ENCODE data around the gene CLEC2L. TPM values are rescaled to one million over a fixed set of nuclear protein-coding genes. Genes with fewer than 3 reads are reported as not detected.

Gene CLEC2L
- total and polyA plus RNA-seq, 5 experiments from 2014 or later: not detected

DNA sequence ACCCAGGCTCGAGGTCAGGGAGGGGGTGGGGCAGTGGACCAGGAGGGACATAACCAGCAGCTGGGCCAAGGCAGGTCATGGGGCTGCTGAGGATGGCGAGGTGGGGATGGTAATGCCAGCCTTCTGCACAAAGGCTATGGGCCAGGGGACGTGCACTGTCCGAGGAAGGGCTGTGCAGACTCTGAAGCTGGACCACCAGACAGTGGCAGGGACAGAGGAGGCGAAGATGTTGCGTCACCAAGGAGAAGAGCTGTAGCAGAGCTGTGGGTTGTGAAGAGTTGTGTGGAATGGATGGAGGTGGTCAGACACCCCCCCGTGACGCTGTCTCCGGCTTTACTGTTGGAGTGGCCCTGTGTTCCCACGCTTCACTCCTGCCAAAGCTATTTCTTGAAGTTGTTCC, 1.8 kb downstream of the CLEC2L start:
- H3K27me3 Mint-ChIP-seq: peaks cover 17 to 52% (median 44%) of the 10 kb centered on the region in 5 donors
- peak overlapping the region in 1 of 10 donors; percentile 14 for H3K4me3 Mint-ChIP-seq
- H3K4me1 Mint-ChIP-seq: peaks cover 0 to 7% (median 5%) of the 10 kb centered on the region in 4 donors
- H3K27ac Mint-ChIP-seq: peak overlapping the region in 1 of 10 donors; percentile 81
- DNase-seq: no peak
- peaks cover 0 to 4% (median 0%) of the 10 kb centered on the region in 3 donors for H3K36me3 Mint-ChIP-seq
- H3K9me3 Mint-ChIP-seq: peaks cover 0 to 5% (median 0%) of the 10 kb centered on the region in 9 donors
- POLR2A ChIA-PET: no interaction called here
- ATAC-seq: no peak

DNA sequence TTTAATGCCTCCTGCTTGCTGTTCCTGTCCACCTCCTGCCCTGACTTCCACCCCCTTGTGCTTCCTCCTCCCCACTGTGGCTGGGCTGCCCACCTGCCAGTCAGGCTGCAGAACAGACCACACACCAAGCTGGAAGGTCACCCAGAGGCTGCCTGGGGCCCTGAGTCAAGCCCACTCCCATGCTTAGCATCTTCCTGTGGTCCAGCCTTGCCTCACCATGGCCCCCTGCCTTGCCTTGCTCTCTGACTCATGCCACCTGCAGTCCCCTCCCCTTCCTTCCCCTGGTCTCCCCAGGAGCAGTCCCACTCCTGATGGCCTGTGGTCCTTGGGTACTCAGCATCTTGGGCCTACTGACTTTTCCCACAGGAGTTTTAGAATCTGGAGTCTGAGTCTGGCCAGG, 2.3 kb downstream of the CLEC2L start:
- peak overlapping the region in 1 of 10 donors; percentile 81 for H3K27ac Mint-ChIP-seq
- ATAC-seq (no peak), DNase-seq (no peak)
- peak overlapping the region in 1 of 10 donors; percentile 18 for H3K4me3 Mint-ChIP-seq
- peaks cover 0 to 5% (median 0%) of the 10 kb centered on the region in 9 donors for H3K9me3 Mint-ChIP-seq
- POLR2A ChIA-PET: no interaction called here
- H3K27me3 Mint-ChIP-seq: peaks cover 17 to 50% (median 44%) of the 10 kb centered on the region in 5 donors
- H3K36me3 Mint-ChIP-seq: peaks cover 0 to 4% (median 0%) of the 10 kb centered on the region in 3 donors
- peaks cover 0 to 7% (median 5%) of the 10 kb centered on the region in 4 donors for H3K4me1 Mint-ChIP-seq

DNA sequence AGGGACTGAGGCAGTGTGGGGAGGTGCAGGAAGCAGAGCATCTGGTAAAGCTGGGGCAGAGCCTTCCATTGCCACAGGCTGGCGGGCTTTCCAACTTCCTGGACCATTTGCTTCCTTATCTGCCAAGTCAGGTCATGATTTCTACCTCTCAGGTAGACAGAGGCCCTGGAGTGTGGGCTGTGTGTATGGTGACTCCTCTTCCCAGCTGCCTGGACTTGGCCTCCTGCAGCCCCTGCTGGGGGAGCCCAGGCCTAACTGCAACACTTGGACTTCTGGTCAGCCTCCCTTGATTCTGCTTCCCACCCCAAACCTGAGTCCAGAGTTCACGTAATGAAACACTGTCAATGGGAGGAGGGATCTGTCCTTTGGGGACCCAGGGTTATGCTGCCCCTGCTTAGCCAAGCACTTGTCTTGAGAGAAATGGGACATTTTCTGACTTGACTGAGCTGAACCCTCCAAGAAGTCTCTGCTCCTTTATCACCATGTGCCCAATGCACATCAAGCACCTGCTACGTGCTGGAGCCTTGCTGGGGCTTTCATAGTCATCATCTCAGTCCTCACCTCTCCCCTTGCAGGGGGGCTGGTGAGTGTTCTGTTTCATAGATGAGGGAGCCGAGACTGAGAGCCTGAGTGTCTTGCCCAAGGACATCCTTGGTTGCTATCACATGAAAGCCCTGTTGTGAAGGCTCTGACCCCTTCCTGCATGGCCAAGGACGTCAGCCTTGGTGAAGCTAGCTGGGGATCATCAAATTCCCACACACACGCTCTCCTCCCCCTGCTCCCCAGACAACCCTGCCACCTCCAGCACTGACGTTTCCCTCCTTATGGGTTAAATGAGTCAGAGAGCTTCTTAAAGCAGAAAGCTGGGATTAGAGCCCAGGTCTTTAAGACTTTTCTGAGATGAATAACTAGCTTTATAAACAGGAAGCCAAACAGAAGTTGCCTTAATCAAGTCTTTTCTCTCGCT, 3.4 kb downstream of the CLEC2L start:
- H3K27me3 Mint-ChIP-seq: peaks cover 11 to 41% (median 38%) of the 10 kb centered on the region in 5 donors
- H3K4me1 Mint-ChIP-seq: peaks cover 0 to 7% (median 5%) of the 10 kb centered on the region in 4 donors
- H3K36me3 Mint-ChIP-seq: peaks cover 0 to 2% (median 0%) of the 10 kb centered on the region in 3 donors
- POLR2A ChIA-PET: no interaction called here
- peaks cover 0 to 7% (median 0%) of the 10 kb centered on the region in 9 donors for H3K9me3 Mint-ChIP-seq
- no peak overlapping the region for H3K4me3 Mint-ChIP-seq
- DNase-seq (no peak), ATAC-seq (no peak)
- H3K27ac Mint-ChIP-seq: peak overlapping the region in 1 of 10 donors; percentile 81

- peaks cover 0 to 7% (median 0%) of the 10 kb centered on the region in 9 donors for H3K9me3 Mint-ChIP-seq
- DNase-seq (no peak), ATAC-seq (no peak)
- no peak overlapping the region for H3K4me3 Mint-ChIP-seq
- H3K36me3 Mint-ChIP-seq: no peaks in the 10 kb centered on the region
- H3K27ac Mint-ChIP-seq: peak overlapping the region in 1 of 10 donors; percentile 76
- POLR2A ChIA-PET: no interaction called here
- peaks cover 0 to 4% (median 2%) of the 10 kb centered on the region in 4 donors for H3K4me1 Mint-ChIP-seq
- H3K27me3 Mint-ChIP-seq: peaks cover 3 to 15% (median 11%) of the 10 kb centered on the region in 5 donors
Measured at GRCh38 chr7:139531094-139531493, 7.6 kb downstream of the CLEC2L start.

DNA sequence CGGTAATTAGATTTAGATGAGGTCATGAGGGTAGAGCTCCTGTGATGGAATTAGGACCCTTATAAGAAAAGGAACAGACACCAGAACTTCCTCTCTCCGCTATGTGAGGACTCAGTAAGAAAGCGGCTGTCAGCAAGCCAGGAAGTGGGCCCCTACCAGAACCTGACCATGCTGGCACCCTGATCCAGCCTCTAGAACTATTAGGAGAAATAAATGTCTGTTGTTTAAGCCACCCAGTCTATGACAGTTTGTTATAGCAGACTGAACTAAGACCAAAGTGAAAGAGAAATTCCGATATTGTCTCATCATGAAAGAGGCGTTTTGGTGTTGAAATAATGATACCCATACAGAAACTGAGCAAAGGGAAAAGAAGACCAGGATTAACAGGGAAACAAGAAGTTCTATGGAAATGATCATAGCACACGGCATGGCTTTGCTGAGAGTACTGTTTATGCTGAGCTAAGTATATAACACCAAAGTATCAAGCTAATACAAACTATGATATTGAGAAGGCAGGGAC, 9.2 kb downstream of the CLEC2L start:
- H3K9me3 Mint-ChIP-seq: peaks cover 0 to 7% (median 0%) of the 10 kb centered on the region in 9 donors
- H3K4me1 Mint-ChIP-seq: no peaks in the 10 kb centered on the region
- H3K36me3 Mint-ChIP-seq: no peaks in the 10 kb centered on the region
- H3K27me3 Mint-ChIP-seq: peaks cover 0 to 14% (median 3%) of the 10 kb centered on the region in 5 donors
- POLR2A ChIA-PET: no interaction called here
- ATAC-seq: no peak
- no peak for DNase-seq
- no peak overlapping the region for H3K27ac Mint-ChIP-seq
- H3K4me3 Mint-ChIP-seq: no peak overlapping the region

DNA sequence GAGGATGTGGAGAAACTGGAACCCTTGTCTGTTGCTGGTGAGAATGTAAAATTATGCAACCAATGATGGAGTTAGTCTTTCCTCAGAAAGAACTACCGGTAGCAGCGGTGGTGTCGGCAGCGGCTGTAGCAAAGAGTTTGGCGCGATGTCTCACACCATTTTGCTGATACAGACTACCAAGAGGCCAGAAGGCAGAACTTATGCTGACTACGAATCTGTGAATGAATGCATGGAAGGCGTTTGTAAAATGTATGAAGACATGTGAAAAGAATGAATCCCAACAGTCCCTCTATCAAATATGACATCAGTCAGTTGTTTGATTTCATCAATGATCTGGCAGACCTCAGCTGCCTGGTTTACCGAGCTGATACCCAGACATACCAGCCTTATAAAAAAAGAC, 10.6 kb downstream of the CLEC2L start:
- ATAC-seq: no peak
- Mint-ChIP-seq H3K36me3 (no peaks in the 10 kb centered on the region), H3K4me3 (no peak overlapping the region), H3K4me1 (no peaks in the 10 kb centered on the region), H3K27ac (no peak overlapping the region), H3K27me3 (peaks cover 0 to 7% (median 3%) of the 10 kb centered on the region in 5 donors), H3K9me3 (peaks cover 0 to 7% (median 0%) of the 10 kb centered on the region in 9 donors)
- POLR2A ChIA-PET: no interaction called here
- no peak for DNase-seq

GRCh38 chr7:139534966-139535651, 11.6 kb downstream of the CLEC2L start:
- Mint-ChIP-seq H3K9me3 (peaks cover 0 to 7% (median 0%) of the 10 kb centered on the region in 9 donors), H3K27me3 (peaks cover 0 to 7% (median 3%) of the 10 kb centered on the region in 5 donors), H3K36me3 (no peaks in the 10 kb centered on the region), H3K4me3 (no peak overlapping the region), H3K27ac (no peak overlapping the region), H3K4me1 (no peaks in the 10 kb centered on the region)
- POLR2A ChIA-PET: no interaction called here
- DNase-seq: no peak
- ATAC-seq: no peak

- Mint-ChIP-seq H3K9me3 (peaks cover 0 to 3% (median 0%) of the 10 kb centered on the region in 9 donors), H3K27me3 (peaks cover 0 to 7% (median 1%) of the 10 kb centered on the region in 5 donors), H3K4me1 (no peaks in the 10 kb centered on the region), H3K27ac (no peak overlapping the region), H3K36me3 (no peaks in the 10 kb centered on the region), H3K4me3 (no peak overlapping the region)
- no peak for ATAC-seq
- DNase-seq: no peak
- POLR2A ChIA-PET: no interaction called here
Measured at GRCh38 chr7:139536152-139536551, 12.7 kb downstream of the CLEC2L start.

DNA sequence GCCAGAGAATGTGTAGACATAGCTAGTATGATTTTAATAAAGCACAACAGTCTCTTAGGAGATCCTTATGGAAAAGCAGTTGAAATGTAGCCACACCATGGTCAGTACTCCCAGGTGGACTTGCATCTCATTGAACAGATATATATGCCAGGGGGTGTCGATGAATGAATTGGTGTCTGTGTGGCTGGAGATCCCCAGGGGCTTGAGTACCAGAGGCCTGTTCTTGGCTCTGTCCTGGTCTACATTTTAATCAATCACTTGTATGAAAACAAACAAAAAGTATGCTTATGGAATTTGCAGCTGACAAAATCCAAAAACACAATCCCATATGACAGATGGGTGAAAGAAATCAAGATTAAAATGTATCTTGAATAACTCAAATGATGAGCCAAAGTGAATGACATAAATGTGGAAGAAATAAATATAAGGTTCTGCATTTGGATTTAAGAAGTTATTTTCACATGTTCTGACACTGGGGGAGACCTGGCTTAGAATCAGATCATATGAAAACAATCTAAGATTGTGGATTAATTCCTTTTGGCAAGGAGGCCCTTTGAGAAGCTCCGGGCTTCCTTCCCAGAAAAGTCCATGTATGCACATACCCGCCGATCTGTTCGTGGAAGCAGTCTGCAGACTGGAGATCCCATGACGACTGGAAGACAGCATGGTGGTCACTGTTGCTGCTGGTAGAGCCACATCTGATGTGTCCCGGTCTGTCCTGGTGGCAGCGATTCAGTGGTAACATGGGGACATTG, 15.6 kb downstream of the CLEC2L start:
- DNase-seq (no peak), ATAC-seq (no peak)
- Mint-ChIP-seq H3K27ac (peak overlapping the region in 1 of 10 donors; percentile 13), H3K36me3 (no peaks in the 10 kb centered on the region), H3K4me3 (no peak overlapping the region), H3K27me3 (peaks cover 0 to 2% (median 1%) of the 10 kb centered on the region in 5 donors), H3K9me3 (peaks cover 0 to 3% (median 0%) of the 10 kb centered on the region in 9 donors), H3K4me1 (no peaks in the 10 kb centered on the region)
- POLR2A ChIA-PET: no interaction called here

DNA sequence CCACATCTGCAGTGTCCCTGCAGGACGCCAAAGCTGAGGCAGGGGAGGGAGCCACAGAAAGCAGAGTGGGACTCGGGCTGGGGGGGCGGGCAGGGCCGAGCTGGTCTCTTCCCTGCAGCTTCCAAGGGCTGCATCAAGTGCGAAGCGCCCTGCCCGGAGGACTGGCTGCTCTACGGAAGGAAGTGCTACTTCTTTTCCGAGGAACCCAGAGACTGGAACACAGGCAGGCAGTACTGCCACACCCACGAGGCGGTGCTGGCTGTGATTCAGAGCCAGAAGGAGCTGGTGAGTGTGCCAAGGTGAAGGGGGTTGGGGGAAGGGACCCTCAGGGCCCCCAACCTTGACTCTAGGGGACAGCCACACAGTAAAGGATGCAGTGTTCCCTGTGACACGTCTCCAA, 16.7 kb downstream of the CLEC2L start:
- no peaks in the 10 kb centered on the region for H3K4me1 Mint-ChIP-seq
- ATAC-seq (no peak), DNase-seq (no peak)
- H3K27me3 Mint-ChIP-seq: peaks cover 0 to 2% (median 0%) of the 10 kb centered on the region in 5 donors
- H3K9me3 Mint-ChIP-seq: peaks cover 0 to 3% (median 0%) of the 10 kb centered on the region in 9 donors
- no peak overlapping the region for H3K4me3 Mint-ChIP-seq
- H3K27ac Mint-ChIP-seq: no peak overlapping the region
- POLR2A ChIA-PET: no interaction called here
- no peaks in the 10 kb centered on the region for H3K36me3 Mint-ChIP-seq

DNA sequence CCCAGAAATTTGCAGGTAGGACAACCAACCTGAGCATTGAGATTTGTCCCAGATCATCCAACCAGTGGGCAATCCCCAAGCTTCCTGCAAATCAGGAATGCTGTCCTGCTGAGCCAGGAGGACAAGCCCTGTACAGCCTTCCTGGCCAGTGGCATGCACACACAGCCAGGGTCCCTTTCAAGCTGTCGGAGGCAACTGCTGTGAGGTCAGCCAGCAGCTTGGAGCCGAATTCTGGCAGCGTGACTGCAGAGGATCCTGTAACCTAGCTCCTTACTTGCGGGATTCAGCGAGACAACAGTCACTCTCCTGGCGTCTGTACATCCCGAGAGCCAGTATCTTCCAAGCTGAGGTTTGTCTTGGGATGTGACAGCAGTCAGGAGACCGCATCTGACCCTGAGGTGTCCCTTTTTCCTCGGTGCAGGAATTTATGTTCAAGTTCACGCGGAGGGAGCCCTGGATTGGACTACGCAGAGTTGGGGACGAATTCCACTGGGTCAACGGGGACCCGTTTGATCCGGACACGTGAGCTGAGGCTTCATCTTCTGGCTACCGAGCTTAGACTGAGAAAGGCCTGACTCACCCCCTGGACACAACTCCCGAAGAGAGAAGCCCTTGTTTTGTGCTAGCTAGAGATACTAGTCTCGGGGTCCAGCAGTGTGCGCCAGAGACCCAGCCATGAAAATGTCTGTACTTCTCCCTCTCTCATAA, 18.3 kb downstream of the CLEC2L start:
- H3K36me3 Mint-ChIP-seq: no peaks in the 10 kb centered on the region
- H3K9me3 Mint-ChIP-seq: peaks cover 0 to 3% (median 0%) of the 10 kb centered on the region in 9 donors
- DNase-seq (no peak), ATAC-seq (no peak)
- POLR2A ChIA-PET: no interaction called here
- peaks cover 0 to 1% (median 0%) of the 10 kb centered on the region in 5 donors for H3K27me3 Mint-ChIP-seq
- H3K4me3 Mint-ChIP-seq: no peak overlapping the region
- no peaks in the 10 kb centered on the region for H3K4me1 Mint-ChIP-seq
- no peak overlapping the region for H3K27ac Mint-ChIP-seq
